DLD1 (cell line): Measurements from ENCODE around the gene SETBP1.

Experiments used
- in situ Hi-C: cut with HindIII; loops from 2 replicates; pipeline ENCODE4 v1.10.0; 2017; ENCODE audit warnings: low sequenced_read_pairs

Gene SETBP1

GRCh38 chr18:44680273-44681075, at the start of gene SETBP1:
Gene SETBP1 (plus strand): TSS chr18:44680888. CDS start chr18:44701347, 20,459 bp downstream.
- in situ Hi-C loops, result no loop called here

- in situ Hi-C loops, result no loop called here
These were observed 48.1 kb upstream of the SETBP1 start for GRCh38 chr18:44632469-44633145.

GRCh38 chr18:44635546-44635945, 45.1 kb upstream of the SETBP1 start:
- in situ Hi-C loops, result no loop called here

GRCh38 chr18:44636241-44636640, 44.4 kb upstream of the SETBP1 start:
- in situ Hi-C loops, result no loop called here

DNA sequence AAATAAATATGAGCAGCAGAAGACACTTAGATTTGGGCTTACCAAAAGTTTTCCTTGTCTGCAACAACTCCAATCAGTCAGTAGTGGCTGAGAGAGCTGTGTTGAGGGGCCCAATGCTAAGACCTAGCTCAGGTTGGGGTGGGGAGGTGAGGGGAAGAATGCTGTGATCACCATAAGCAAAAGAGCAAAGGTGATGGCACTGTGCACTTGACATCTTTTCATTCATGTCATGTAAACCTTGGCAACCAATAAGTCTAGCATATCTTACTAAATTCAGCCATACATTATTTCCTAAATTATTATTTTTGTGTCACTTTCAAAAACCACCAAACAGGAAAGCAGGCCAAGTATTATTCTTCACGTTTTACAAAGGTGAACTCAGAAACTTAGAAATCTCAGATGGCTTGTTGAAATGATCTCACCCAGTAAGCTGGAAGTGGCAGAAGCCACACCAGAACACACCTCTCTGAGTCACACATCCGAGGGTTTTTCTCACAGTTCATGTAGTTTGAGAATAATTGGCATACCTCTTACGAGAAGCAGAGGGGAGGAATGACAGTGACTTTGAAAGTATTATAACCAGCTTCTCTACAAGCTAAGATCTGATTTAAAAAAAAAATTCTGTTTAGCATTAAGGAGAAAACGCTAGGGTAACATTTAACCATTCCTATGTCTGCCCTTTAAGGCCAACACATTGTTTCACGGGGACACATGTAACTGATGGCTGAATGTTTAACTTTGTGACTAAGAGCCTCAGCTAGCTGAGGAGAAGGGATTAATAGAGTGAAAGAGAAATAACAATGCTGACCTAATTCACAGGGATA, 43.3 kb upstream of the SETBP1 start:
- in situ Hi-C loops, result no loop called here

GRCh38 chr18:44638034-44638540, 42.6 kb upstream of the SETBP1 start:
- in situ Hi-C loops, result no loop called here

GRCh38 chr18:44638811-44639210, 41.9 kb upstream of the SETBP1 start:
- in situ Hi-C loops, result no loop called here

DNA sequence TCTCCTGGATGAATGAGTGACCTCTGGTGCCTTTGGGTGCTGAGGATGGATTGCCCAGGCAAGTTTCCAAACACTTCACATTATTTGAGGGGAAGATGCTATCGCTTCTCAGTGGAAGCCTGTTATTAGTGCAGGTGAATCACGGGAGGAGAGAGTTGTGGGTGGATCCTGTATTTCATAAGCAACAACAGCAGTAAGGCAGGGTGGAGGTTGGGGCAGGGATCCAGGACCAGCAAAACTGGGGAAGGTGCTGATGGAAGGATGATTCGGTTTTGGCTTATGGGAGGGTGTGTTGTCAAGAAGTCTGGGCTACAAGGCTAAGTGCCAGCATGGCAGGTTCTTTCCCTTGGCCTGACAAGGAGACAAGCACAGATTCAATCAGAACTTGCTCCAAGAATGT, 37.7 kb upstream of the SETBP1 start:
- in situ Hi-C loops, result no loop called here

GRCh38 chr18:44651478-44651877, 29.2 kb upstream of the SETBP1 start:
- in situ Hi-C loops, result no loop called here

GRCh38 chr18:44651918-44652572, 28.6 kb upstream of the SETBP1 start:
- in situ Hi-C loops, result no loop called here

DNA sequence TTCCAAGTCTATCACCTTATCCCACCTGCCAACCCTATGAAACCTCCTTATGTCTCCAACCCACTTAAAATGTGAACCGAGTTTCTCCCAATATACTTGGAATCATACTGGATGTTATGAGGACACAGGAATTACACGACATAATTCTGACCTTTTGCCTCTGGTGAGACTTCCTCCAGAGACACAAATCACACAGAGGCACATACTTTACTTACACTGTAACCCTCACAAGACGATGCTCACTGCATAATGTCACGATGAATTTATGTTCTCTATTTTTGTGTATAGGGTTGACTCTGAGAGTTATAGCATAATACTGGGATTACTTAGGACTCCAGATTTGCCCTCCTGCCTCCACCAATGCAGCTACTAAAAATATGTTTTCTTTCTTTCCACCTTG, 28.0 kb upstream of the SETBP1 start:
- in situ Hi-C loops, result no loop called here

DNA sequence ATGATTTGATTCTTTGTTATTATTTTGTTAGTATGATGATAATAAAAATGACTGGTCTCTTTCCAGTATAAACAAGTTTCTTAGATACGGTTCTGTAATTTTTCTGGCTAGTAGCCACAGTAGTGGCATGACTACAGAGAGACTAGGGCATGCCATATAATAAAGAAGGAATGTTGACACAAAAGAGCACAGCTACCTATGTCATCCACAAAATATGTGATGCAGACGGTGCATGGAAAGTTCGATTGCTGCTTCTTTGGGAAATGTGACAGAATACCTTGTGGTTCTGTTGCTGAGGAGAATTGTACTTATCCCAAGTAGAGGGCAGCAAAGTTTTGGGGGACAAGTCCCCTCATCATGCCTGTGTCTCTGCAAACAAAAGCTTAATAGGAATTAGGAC, 26.1 kb upstream of the SETBP1 start:
- in situ Hi-C loops, result no loop called here

GRCh38 chr18:44655435-44655834, 25.3 kb upstream of the SETBP1 start:
- in situ Hi-C loops, result no loop called here

DNA sequence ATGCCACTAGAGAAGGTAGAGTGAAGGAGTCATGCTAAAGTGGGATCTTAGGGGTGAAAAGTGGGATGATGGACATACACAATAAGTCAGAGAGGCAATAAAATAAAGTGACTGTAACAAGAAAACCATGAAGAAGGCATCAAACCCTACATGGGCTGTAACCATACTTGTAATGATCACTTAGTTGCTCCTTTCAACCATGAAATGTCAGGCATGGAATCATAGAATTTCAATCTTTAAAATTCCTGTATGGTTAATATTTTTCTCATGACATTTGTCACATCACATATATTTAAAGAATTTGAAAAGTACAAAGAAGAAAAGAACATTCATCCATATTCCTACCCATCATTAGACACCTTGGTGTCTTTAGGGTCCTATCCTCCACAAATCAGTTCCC, 20.9 kb upstream of the SETBP1 start:
- in situ Hi-C loops, result no loop called here

DNA sequence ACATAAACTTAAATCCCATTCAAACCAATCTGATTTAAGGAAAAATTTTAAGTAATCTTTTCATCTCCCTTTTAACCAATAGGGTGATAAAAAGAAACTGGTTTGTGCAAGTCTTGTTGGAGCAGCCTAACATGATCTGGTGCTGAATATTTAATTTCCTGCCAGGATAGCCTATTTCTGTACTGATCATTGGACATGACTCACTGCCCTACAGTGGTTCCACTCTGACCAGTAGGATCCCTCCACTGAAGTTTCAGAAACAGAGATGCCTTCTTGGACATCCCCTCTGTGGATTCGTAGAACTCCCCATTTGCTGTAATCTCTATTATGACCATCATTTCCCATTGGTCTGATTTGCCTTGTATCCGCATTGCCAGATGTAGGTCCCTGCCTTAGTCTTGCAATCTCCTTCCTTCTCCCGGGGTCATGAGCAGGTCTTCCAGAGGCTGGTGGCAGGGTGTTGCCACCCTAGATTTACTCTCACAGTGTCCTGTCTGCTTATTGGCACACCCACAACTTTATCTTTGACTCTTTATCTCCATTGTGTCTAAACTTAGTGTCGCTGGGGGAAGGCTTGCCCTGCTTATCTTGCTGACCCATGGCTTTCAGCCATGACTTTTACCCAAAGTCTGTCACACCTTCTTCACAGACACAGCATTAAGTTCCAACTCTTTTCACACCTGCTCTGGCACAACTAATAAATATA, 12.3 kb upstream of the SETBP1 start:
- in situ Hi-C loops, result no loop called here

DNA sequence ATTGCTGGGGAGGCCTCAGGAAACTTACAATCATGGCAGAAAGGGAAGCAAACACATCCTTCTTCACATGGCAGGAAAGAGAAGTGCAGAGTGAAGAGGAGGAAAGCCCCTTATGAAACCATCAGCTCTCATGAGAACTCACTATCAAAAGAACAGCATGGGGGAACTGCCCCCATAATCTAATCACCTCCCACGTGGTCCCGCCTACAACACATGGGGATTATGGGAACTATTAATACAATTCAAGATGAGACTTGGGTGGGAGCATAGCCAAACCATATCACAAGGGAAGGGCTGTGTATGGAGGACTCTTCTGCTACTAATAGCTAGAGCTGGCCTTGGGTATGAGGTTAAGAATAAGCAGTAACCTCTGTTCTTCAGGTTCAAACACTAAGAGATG, 8.8 kb upstream of the SETBP1 start:
- in situ Hi-C loops, result no loop called here

- in situ Hi-C loops, result no loop called here
These were observed 8.2 kb upstream of the SETBP1 start for GRCh38 chr18:44672506-44672905.

DNA sequence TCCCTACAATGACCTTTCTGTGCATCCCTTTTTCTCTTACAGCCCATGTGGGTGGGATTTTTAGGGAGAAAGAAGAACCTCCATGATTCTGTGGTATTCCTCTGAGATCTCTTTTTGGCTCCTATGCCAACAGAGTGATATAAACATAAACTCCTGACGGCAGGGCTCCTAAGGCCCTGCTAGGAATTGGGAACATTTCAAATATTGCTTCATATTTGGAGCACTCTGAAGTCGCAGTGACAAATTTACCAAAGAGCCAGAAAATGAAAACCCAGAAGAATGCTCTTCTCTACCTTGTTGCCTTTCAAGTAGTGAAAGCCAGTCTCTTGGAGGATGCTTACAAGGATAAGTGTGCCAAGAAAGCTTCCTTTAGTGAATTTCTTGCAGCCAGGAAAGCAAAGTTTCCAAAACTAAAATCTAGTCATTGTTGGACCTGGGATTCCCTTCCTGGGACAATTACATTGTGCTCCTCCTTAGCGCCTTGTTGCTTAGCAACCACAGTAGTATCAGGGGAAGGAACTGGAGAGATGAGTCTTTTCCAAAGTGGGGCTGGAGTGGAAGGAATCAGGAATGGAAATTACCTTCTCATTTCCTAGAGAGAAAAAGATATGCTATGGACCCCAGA, 7.3 kb upstream of the SETBP1 start:
- in situ Hi-C loops, result no loop called here

GRCh38 chr18:44677933-44678332, 2.8 kb upstream of the SETBP1 start:
- in situ Hi-C loops, result no loop called here

GRCh38 chr18:44678725-44679055, 2.0 kb upstream of the SETBP1 start:
- in situ Hi-C loops, result no loop called here
